ENCODE measurements around the gene GAK. TPM values are rescaled to one million over a fixed set of nuclear protein-coding genes. Genes with fewer than 3 reads are reported as not detected.
A peak's percentile ranks its signal among the peaks of the same experiment; 100 is the strongest.

GAK gene
- total RNA-seq, 1 donor from 2014 or later = 74.8 TPM

DNA sequence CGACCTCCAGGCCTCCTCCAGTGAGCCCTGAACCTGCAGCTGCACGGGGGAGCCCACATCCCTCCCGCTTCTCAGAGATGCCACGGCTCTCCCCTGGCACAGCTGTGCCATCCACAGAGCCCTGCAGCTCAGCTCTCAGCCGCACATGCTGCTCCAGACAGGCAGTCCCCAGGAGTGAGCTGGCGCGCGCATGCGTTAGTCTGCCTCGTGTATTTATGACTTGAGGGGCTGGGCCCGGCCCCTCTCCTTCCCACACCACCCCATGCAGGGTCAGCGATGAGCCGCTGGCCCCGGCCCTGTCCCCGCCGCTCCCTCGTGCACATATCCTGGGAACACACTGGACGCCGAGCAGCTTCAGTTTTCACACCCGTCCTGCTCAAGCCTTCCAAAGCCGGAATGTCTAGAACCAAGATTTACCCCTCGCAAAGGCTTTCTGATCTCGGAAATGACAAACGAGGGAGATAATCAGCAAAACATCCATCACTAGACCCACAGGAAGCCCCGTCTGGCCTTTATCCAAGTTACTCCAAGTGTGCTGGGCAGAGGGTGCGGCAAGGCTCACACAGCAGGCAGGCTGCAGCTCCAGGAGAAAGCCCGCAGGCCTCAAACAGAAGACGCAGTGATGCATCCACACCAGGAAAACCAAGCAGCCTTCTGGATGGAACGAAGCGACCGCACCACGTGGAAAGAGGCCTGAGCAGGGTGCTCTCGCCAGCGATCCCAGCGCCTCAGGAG is 24.3 kb downstream of the GAK start:
- peak; percentile 42 to 95 for DNase-seq (ENCODE audit: low read depth in 2 of 2)

DNA sequence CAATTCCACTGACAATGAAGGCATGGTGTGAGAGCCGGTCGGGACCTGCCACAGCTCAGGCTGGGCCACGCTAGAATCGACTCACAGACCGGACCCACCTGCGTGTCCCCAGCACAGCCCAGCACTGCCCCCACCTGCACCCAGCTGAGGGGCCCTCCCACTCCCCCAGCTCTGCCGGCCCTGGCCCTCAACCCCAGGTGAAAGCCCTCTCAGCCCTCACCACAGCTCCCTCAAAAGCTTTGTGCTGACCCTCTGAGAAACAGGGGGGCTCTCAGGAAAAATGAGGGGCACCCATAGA is 25.1 kb downstream of the GAK start:
- DNase-seq (ENCODE audit: low read depth in 2 of 2) = no peak

DNA sequence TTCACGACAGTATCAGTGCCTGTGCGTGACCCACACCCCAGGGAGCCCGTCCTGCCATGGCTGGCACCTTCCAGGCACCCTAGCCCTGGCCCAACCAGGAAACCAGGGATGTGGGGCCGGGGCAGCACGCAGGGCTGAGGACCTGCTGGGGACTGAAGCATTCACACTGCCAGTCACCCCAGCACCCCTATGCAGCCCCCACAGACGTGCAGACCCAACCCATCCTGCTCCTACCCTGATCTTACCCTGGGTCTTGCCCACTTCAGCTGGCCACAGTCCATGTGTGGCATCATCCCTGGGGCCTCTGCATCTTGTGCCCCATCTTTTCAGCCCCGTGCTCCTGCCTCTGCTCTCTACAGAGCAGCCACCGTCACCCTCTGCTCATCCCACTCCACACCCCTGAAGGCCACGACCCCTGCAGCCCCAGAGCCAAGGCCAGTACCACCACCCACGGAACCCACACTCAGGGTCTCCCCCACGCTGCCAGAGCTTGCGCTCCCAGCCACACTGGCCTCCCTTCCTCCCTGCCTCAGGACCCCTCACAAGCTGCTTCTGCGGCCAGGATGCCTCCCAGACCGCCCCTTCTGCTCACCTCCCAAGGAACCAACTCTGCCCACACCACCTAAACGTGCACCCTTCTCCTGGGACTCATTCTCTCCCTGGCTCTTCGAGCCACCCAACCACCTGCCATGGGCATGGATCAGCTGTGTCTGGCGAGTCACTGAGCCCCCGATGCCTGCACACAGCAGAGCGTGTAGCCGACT is 25.6 kb downstream of the GAK start:
- no peak for DNase-seq (ENCODE audit: low read depth in 2 of 2)

DNA sequence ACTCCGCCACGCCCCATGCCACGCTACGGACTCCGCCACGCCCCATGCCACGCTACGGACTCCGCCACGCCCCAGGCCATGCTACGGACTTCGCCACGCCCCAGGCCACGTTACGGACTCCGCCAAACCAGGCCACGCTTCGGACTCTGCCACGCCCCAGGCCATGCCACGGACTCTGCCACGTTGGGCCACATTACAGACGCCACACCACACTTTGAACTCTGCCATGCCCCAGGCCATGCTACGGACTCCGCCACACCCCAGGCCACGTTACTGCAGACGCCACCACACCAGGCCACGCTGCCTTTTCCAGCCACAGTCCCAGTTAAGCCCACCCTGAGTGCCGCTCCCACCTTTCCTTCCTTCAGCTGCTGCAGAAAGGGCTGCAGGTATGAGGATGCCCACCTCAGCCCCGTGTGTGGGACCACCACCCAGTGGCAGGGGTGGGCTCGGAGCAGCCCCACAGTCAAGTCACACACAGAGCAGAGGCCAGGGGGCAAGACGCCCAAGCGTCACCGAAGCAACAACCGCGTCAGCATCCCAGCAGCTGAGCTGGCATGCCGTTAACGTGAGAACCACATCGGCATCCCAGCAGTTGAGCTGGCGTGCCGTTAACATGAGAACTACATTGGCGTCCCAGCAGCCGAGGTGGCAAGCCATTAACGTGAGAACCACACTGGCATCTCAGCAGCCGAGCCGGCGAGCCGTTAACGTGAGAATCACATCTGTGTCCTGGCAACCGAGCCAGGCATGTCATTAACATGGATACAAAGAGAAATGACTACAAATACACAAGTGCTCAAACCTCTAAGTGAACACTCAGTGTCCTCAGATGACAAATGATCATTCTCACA is 26.4 kb downstream of the GAK start:
- no peak for DNase-seq (ENCODE audit: low read depth in 2 of 2)

DNA sequence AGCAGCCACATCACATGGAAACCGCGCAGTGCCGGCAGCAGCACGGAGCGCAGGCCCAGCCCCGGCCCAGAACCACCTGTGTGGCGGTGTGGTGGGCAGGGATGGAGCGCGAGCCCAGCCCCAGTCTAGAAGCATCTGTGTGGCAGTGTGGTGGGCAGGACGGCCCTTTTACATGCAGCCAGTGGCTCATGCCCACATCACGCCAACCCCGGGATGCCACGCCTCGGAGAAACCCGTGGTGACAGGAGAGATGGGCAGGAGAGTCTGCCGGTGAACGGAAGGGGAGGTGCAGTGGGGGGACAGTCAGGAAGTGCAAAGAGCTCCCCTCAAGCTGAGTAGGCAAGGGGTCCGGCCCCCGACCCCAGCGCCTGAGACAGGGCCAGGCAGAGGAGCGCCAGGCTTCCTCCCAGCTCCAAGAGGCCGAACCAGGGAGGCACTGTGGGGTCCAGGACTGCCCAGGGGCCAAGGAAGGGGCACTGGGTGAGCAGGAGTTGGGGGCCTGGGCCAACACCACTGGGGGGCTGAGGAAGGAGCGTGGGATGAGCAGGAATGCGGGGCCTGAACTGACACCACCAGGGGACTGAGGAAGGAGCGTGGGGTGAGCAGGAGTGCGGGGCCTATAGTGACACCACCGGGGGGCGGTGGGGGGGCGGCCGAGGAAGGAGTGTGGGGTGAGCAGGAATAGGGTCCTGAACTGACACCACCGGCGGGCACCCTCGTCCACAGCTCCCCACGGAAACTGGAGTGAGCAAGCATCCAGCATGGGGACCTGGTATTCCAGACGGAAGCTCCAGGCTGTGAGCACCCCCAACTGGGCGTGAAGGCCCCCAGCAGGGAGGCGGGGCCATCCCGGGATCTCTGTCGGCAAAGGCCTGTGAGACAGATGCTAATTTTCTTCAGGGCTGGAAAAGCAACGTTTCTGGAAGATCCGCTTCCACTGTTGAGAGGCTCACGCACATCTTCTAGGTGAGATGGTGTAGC is 28.8 kb downstream of the GAK start:
- no peak for DNase-seq (ENCODE audit: low read depth in 2 of 2)

DNA sequence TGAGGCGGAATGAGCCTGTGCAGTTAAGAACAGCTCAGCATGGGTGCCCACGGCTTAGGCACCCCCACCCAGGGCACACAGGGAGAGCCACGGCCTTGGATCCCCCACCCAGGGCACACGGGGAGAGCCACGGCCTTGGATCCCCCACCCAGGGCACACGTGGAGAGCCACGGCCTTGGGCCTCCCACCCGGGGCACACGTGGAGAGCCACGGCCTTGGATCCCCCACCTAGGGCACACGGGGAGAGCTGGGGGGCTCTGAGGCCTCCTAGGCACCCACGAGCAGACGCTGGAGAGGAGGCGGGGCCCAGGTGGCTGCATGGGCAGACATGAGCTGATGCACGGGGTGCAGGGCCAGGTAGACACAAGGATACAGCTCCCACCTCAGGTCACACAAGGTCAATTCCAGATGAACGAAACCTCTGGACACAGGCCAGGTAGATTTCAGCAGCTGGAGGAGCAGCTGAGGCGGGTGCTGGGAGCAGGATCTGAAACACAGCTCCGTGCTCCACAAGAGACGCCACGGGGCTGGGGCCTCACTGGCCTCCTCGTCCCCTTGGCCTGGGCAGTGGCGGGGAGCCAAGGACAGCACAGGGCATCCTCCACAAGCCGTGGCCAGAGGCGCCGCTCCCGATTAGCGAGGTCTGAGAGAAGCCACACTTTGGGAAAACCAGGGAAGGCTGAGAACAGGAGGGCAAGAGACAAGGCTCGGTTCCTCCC is 30.8 kb downstream of the GAK start:
- DNase-seq (ENCODE audit: low read depth in 2 of 2) = no peak

DNA sequence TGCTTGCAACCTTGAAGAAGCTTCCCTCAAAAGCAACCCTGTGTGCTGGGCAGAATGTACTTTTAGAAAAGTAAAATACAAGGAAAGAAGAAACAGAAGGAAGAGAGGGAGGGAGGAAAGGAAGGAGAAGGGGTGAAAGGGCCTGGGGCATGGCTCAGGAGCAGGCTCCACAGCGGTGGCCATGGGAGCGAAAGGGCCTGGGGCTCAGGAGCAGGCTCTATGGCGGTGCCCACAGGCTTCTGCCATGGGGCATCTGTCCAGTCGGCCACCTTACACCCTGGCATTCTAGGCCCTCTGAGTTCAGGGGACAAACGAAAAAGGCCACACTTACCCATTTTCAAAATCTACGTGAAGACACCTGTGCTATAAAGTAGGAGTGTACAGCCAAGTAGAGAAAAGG is 31.4 kb downstream of the GAK start:
- DNase-seq (ENCODE audit: low read depth in 2 of 2) = no peak

DNA sequence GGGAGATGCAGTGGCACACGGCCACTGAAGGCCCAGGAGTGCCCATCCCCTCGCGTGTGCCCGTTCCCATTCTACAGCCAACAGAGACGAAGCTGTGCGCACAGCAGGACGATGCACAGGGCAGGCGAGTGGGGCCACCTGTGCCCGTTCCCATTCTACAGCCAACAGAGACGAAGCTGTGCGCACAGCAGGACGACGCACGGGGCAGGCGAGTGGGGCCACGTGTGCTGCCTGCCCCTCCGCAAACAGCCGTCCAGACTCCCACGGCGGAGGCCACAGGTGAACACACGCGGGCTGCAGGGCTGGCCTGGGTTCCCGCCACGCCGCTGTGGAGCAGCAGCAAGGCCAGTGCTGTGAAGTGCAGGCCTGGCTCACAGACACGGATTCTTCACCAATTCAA is 32.0 kb downstream of the GAK start:
- DNase-seq (ENCODE audit: low read depth in 2 of 2) = no peak

DNA sequence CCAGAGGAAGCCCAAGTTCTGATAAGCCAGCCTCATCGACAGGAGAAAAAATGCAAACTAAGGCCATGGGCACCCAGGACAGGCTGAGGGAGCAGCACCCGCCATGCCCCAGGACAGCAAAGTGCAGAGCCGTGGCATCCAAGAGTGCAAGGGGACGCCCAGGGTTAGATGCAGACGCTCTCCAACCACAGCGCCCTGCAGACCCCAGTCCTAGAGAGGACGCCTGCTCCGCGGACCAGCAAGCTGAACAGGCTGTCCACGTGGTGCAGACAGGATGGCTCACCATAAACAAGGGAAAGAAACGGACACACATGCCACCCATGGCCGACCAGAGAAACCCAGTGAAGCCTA is 32.6 kb downstream of the GAK start:
- no peak for DNase-seq (ENCODE audit: low read depth in 2 of 2)

DNA sequence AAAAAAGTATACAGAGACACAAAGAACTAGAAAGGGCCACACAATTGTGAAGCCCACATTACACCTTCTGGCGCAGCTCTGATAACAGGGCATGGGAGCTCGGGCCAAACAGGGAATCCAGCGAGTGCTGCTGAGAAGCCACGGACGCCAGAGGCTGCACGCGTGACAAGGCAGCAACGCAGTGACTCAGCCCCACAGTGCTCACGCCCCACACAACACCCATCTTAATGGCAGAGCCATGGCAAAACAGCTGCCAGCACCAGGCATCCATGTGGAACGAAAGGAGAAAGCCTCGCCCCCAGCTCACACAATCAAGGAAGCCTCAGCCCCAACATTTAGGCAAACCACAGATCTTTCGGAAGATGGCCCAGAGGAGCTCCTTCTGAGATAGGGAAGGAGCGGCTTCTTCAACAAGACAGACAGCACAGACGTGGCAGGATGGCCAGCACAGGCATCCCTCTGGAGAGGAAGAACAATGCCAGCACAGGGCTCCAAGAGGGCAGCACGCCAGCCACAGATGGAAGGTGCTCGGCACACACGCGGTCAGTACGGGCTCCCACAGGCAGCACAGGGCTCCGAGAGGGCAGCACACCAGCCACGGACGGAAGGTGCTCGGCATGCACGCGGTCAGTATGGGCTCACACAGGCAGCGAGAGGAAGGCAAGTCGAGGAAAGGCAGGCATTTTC is 33.1 kb downstream of the GAK start:
- DNase-seq (ENCODE audit: low read depth in 2 of 2) = no peak

DNA sequence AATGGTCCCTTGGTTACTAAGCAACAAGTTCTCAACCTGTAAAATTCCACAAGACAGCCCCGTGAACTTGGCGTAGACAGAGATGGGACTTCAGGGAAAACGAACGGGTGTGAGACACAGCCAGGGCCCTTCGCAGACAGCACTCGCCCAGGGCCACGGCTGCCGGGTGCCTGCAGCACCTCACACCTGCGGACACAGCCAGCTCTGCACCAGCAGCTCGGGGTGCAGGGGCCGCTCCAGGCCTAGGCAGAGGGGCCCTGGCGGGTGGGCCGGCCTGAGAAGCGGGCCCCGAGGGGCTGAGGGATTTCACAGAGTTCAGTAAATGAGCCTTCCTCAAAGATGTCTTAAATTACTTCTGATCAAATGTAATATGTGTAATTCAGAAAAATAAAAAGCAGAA is 34.0 kb downstream of the GAK start:
- no peak for DNase-seq (ENCODE audit: low read depth in 2 of 2)

DNA sequence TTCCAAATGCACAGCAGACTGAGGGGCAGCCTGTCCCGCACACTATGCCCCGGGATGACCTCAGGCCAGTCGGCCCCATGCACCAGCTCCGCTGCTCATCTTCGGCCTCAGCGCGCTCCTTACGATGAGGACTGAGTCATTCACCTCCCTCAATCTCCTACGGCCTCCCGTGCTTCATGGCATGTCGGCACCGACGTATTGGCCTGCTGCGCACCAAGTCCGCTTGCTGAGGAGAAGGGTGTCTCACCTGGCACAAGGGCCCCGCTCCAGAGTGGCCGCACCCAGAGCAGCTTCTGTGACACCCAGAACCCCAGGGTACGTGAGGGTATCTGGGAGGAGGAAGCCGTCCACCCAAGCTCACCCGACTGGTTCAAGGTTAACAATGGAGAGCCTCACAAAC is 35.5 kb downstream of the GAK start:
- DNase-seq (ENCODE audit: low read depth in 2 of 2) = no peak

DNA sequence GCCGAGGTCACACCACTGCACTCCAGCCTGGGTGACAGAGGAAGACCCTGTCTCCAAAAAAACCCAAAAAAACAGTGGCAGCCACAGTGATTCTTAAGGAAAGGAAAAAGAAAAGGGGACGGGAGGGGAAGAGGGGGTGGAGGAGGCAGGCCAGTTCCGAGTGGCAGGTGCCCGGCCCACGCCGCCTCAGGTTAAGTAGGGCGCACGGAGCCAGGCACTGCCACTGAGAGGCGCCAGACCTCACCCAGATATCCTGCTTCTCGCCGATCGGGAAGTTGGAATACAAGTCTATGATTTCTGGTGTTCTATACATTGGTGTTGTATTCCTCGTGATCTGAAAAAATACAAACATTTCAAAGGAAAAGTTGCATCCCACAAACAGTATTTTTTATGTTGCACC is 35.9 kb downstream of the GAK start:
- DNase-seq (ENCODE audit: low read depth in 2 of 2) = peak in 1 of 2 donors; percentile 20

DNA sequence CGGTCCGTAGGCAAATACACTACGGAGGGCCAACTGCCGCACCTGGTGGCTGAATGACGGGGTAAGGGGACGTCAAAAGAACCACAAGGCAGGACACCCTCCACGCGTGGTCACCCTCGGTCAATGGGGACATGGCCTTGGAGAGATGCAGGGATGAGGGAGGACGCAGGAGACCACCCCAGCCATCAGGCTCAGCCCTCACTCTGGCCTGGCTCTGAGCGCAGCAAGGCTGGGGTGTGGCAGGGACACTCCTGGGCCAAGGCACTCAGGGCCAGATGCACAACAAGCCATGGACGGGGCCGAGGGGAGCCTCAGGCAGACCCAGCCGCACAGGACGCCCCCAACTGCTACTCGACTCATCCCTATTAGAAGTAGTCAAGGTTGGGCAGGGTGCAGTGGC is 36.5 kb downstream of the GAK start:
- no peak for DNase-seq (ENCODE audit: low read depth in 2 of 2)

DNA sequence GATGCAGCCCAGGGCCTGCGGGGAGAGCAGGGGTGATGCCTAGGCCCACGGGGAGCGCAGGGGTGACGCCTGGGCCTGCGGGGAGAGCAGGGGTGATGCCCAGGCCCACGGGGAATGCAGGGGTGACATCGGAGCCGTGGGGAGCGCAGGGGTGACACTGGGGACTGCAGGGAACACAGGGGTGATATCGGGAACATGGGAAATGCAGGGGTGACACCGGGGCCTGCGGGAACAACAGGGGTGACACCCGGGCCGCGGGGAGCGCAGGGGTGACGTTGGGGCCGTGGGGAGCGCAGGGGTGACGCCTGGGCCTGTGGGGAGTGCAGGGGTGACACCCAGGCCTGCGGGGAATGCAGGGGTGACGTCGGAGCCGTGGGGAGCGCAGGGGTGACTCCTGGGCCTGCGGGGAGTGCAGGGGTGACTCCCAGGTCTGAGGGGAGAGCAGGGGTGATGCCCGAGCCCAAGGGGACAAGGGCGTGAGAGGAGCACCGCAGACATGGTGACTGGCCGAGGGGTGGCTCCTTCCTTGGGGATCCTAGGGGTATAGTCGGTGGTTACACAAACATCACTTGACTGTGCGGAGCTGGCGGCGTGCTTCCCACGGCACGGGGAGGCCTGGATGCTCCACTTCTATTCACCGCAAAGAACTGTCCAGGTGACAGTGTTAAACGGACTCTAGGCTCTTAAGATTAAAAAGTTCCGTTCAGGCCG is 38.0 kb downstream of the GAK start:
- no peak for DNase-seq (ENCODE audit: low read depth in 2 of 2)

DNA sequence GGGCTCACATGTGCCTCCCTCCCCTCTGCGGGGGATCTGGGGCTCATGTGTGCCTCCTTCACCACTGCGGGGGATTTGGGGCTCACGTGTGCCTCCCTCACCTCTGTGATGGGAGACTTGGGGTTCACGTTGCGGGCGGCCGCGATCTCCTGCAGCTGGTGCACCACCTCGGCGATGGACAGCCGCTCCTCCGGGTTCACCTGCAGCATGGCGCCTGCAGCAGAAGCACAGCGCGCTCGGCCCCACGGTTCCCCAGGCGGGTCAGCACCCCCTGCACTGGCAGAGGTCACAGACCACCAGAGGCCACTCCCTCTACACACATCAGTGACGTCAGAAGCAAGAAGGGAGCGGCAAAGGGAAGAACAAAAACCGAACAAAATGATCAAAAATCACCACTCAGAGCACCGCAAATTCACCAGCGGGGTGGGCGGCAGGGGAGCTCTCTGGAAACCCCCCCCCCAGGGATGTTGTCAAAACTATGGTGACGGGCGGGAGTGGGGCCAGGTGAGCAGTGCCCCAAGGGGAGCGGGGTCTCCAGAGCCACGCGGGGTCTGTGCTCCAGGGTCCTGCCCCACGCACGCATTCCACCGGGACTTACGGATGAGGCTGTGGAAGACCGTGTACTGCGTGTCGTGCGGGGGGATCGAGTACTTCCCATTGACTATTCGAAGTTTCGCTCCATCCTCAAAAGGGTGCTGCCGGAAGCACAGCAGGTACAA is 38.7 kb downstream of the GAK start:
- DNase-seq (ENCODE audit: low read depth in 2 of 2) = no peak

DNA sequence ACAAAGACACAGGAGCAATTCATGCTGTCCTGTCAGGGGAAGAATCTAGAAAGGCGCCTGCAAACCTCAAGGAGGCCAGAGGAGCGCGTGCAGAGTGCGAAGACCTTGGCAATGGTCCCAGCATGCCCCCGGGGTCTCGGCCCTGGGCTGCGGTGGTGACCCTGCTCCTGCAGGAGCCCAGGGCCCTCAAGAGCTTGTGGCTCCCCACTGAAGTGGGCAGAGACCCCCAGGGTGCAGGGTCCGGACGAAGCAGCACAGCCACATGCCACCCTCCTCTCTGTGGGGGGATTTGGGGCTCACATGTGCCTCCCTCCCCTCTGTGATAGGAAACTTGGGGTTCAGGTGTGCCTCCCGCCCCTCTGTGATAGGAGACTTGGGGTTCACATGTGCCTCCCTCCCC is 39.3 kb downstream of the GAK start:
- DNase-seq (ENCODE audit: low read depth in 2 of 2) = no peak

DNA sequence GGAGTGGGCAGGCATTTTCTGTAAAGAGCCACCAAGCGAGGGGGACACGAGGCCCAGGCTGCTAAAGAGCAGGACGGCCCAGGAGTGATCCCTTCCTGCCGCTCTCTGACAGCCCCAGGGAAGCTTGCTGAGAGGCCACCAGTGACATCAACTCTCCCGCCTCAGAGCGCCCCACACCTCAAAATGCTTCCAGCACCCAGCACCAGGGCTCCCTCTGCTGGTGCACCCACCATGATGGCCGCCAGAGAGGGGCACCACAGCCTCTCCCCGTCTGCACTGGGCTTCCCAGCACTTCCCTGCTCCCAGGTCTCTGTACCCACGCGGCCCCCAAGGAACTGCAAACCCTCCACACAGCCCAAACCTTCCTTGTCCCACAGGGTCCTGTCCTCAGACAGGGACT is 40.4 kb downstream of the GAK start:
- peak; percentile 16 to 17 for DNase-seq (ENCODE audit: low read depth in 2 of 2)
